H1 (cell line): Measurements from ENCODE around the gene ZFAND3. TPM values are rescaled to one million over a fixed set of nuclear protein-coding genes. Genes with fewer than 3 reads are reported as not detected.

ENCODE experiments used
- CTCF ChIA-PET: fragments of 300-600 bp; sonication (Branson Sonifier 250); formaldehyde crosslinking; loops from one replicate; lab custom pipeline; 2021; ENCODE audit not compliant: partially characterized antibody; lab: Charles Lee
- POLR2A ChIA-PET: fragments of 300-600 bp; sonication (Branson Sonifier 250); formaldehyde crosslinking; loops from one replicate; lab custom pipeline; 2021; ENCODE audit warnings: inconsistent platforms; ENCODE audit not compliant: partially characterized antibody; lab: Charles Lee
- DNase-seq, 2 experiments: peaks; one replicate each; pipeline versions ENCODE4 v3.0.0 to v3.0.0-alpha.2; 2010 to 2022; ENCODE audit warnings: low spot score in 2 of 2, low read depth in 1 of 2, mixed read lengths in 1 of 2
- FAIRE-seq: peaks from 2 replicates; lab custom pipeline; 2011; peaks lifted over from hg19 to GRCh38; lab: Jason Lieb, UNC
- H2AFZ ChIP-seq: 2 replicates; pipeline ENCODE4 v1.8.1; 2012; ENCODE audit warnings: low read length, inconsistent platforms
- H2AK5ac ChIP-seq: 2 replicates; pipeline ENCODE4 v1.6.1; 2013; ENCODE audit warnings: low read depth, low read length
- H2BK120ac ChIP-seq: replicated peaks from 2 replicates; pipeline ENCODE3; 2013; ENCODE audit warnings: low read depth, low read length, inconsistent platforms
- H2BK12ac ChIP-seq: 2 replicates; pipeline ENCODE4 v1.6.1; 2013; ENCODE audit warnings: low read depth, low read length
- H2BK15ac ChIP-seq: 2 replicates; pipeline ENCODE4 v1.6.1; 2013; ENCODE audit warnings: low read length
- H2BK20ac ChIP-seq: 2 replicates; pipeline ENCODE4 v1.6.1; 2013; ENCODE audit warnings: low read length
- H2BK5ac ChIP-seq: 2 replicates; pipeline ENCODE4 v1.6.1; 2013; ENCODE audit warnings: low read depth, low read length
- H3K14ac ChIP-seq: 2 replicates; pipeline ENCODE4 v1.6.1; 2013; ENCODE audit warnings: inconsistent platforms; ENCODE audit not compliant: insufficient read length
- H3K18ac ChIP-seq: 2 replicates; pipeline ENCODE4 v1.6.1; 2013; ENCODE audit warnings: low read length; ENCODE audit errors: extremely low read depth
- H3K23ac ChIP-seq: 2 replicates; pipeline ENCODE4 v1.6.1; 2013; ENCODE audit warnings: inconsistent platforms; ENCODE audit not compliant: insufficient read length
- H3K23me2 ChIP-seq: 2 replicates; pipeline ENCODE4 v1.6.1; 2013; ENCODE audit warnings: low read depth, low read length
- H3K27ac ChIP-seq: 2 replicates; pipeline ENCODE4 v1.6.1; 2011; ENCODE audit warnings: low read depth, low read length, inconsistent platforms
- H3K27me3 ChIP-seq, 4 experiments: replicated peaks in 1 of 4; 1 replicate in 1 of 4; 2 replicates in 3 of 4; pipeline versions ENCODE4 v1.6.1 to v1.8.1; 2011 to 2013; ENCODE audit warnings: low read length in 3 of 4, mild to moderate bottlenecking in 3 of 4, inconsistent platforms in 2 of 4, mixed read lengths in 2 of 4, moderate library complexity in 1 of 4; ENCODE audit not compliant: control insufficient read depth in 3 of 4, insufficient read depth in 3 of 4; ENCODE audit errors: extremely low read depth in 1 of 4
- H3K36me3 ChIP-seq, 4 experiments: 2 replicates each; pipeline versions ENCODE4 v1.6.1 to v1.8.1; 2011 to 2013; ENCODE audit warnings: mild to moderate bottlenecking in 4 of 4, low read length in 3 of 4, moderate library complexity in 2 of 4, control low read depth in 1 of 4, inconsistent platforms in 1 of 4; ENCODE audit not compliant: insufficient read depth in 4 of 4, control insufficient read depth in 2 of 4
- H3K4ac ChIP-seq: replicated peaks from 2 replicates; pipeline ENCODE3; 2013; ENCODE audit warnings: low read length, low read depth, mixed read lengths, inconsistent platforms; ENCODE audit not compliant: insufficient read length
- H3K4me1 ChIP-seq, 4 experiments: replicated peaks in 1 of 4; 1 replicate in 1 of 4; 2 replicates in 3 of 4; pipeline versions ENCODE4 v1.6.1 to v1.8.1; 2011 to 2013; ENCODE audit warnings: low read length in 3 of 4, inconsistent platforms in 2 of 4, mixed read lengths in 1 of 4; ENCODE audit not compliant: insufficient read depth in 4 of 4, control insufficient read depth in 3 of 4
- H3K4me2 ChIP-seq, 2 experiments: 2 replicates each; pipeline versions ENCODE4 v1.6.1 to v1.8.1; 2011 to 2013; ENCODE audit warnings: low read depth in 2 of 2, low read length in 2 of 2, control low read depth in 1 of 2, inconsistent platforms in 1 of 2, mild to moderate bottlenecking in 1 of 2; ENCODE audit not compliant: insufficient read depth in 1 of 2
- H3K4me3 ChIP-seq, 4 experiments: fragments of 200-600, 300-600 bp in 1 of 4; sonication (generic), shearing (Covaris generic), sonication (Bioruptor Twin) in 1 of 4; 2 replicates each; pipeline versions ENCODE4 v1.5.1 to v1.8.1; 2011 to 2016; ENCODE audit warnings: low read length in 4 of 4, low read depth in 3 of 4, control low read depth in 2 of 4, inconsistent platforms in 2 of 4, mild to moderate bottlenecking in 2 of 4, mixed read lengths in 1 of 4, moderate library complexity in 1 of 4; ENCODE audit not compliant: insufficient read depth in 2 of 4; ENCODE audit errors: extremely low read depth in 1 of 4
- H3K56ac ChIP-seq: replicated peaks from 2 replicates; pipeline ENCODE3; 2013; ENCODE audit warnings: low read depth, mild to moderate bottlenecking, mixed read lengths, low read length, inconsistent platforms; ENCODE audit not compliant: insufficient read length
- H3K79me1 ChIP-seq: 2 replicates; pipeline ENCODE4 v1.6.1; 2013; ENCODE audit warnings: low read depth, low read length, control low read depth
- H3K79me2 ChIP-seq, 2 experiments: 2 replicates each; pipeline versions ENCODE4 v1.6.1 to v1.8.1; 2012 to 2013; ENCODE audit warnings: low read length in 2 of 2, mild to moderate bottlenecking in 2 of 2, inconsistent platforms in 1 of 2; ENCODE audit not compliant: insufficient read depth in 2 of 2, control insufficient read depth in 1 of 2
- H3K9ac ChIP-seq, 4 experiments: replicated peaks in 1 of 4; 1 replicate in 1 of 4; 2 replicates in 3 of 4; pipeline versions ENCODE4 v1.6.1 to v1.8.1; 2011 to 2013; ENCODE audit warnings: low read depth in 3 of 4, low read length in 3 of 4, control low read depth in 2 of 4, mild to moderate bottlenecking in 2 of 4, moderate library complexity in 2 of 4, inconsistent platforms in 1 of 4; ENCODE audit errors: extremely low read depth in 1 of 4
- H3K9me3 ChIP-seq, 2 experiments: 2 replicates each; pipeline versions ENCODE4 v1.6.1 to v1.8.1; 2012 to 2013; ENCODE audit warnings: mild to moderate bottlenecking in 2 of 2, moderate library complexity in 2 of 2, control low read depth in 1 of 2, inconsistent platforms in 1 of 2, low read depth in 1 of 2, low read length in 1 of 2, mixed read lengths in 1 of 2; ENCODE audit not compliant: insufficient read depth in 2 of 2
- H4K20me1 ChIP-seq, 2 experiments: replicated peaks in 1 of 2; 2 replicates each; pipeline versions ENCODE3 to v1.8.1; 2011 to 2013; ENCODE audit warnings: inconsistent platforms in 2 of 2, low read length in 2 of 2, mild to moderate bottlenecking in 1 of 2; ENCODE audit not compliant: insufficient read depth in 2 of 2, control insufficient read depth in 1 of 2
- H4K5ac ChIP-seq: 2 replicates; pipeline ENCODE4 v1.6.1; 2013; ENCODE audit warnings: low read length, low read depth, mixed read lengths, inconsistent platforms; ENCODE audit not compliant: insufficient read length
- H4K8ac ChIP-seq: 2 replicates; pipeline ENCODE4 v1.8.0; 2013; ENCODE audit warnings: mild to moderate bottlenecking, moderate library complexity, low read length, inconsistent platforms; ENCODE audit not compliant: insufficient read depth; ENCODE audit errors: extremely low read depth
- H4K91ac ChIP-seq: replicated peaks from 2 replicates; pipeline ENCODE3; 2013; ENCODE audit warnings: low read length, mixed read lengths, inconsistent platforms; ENCODE audit not compliant: insufficient read length
- ASH2L ChIP-seq: fragments of 200-600, 300-600 bp; sonication (generic); IDR thresholded peaks from one replicate; pipeline ENCODE4 v1.7.1; 2017; ENCODE audit warnings: low read length
- BACH1 ChIP-seq: IDR thresholded peaks from 2 replicates; pipeline ENCODE4 v1.6.1; 2012; ENCODE audit warnings: low read length, improper control_type of control experiment
- CBX8 ChIP-seq: fragments of 300-800, 300-1000 bp; sonication (generic); IDR thresholded peaks from 2 replicates; pipeline ENCODE4 v1.7.1; 2016; ENCODE audit warnings: low read depth, low read length, borderline replicate concordance
- CEBPB ChIP-seq: IDR thresholded peaks from 2 replicates; pipeline ENCODE4 v1.6.1; 2012; ENCODE audit warnings: low read depth, low read length
- EZH2 ChIP-seq: fragments of 200-600 bp; sonication (generic); IDR thresholded peaks from 2 replicates; pipeline ENCODE4 v1.7.1; 2012; ENCODE audit warnings: low read depth, mild to moderate bottlenecking, moderate library complexity, low read length, inconsistent platforms; ENCODE audit not compliant: severe bottlenecking
- FOSL1 ChIP-seq: IDR thresholded peaks from 2 replicates; pipeline ENCODE4 v1.6.1; 2011; ENCODE audit warnings: mild to moderate bottlenecking, low read depth, low read length, moderate library complexity; ENCODE audit not compliant: insufficient read depth
- POLR2AphosphoS5 ChIP-seq: IDR thresholded peaks from 2 replicates; pipeline ENCODE4 v1.6.1; 2011; ENCODE audit warnings: low read depth, low read length
- SIX5 ChIP-seq: IDR thresholded peaks from 2 replicates; pipeline ENCODE4 v1.6.1; 2011; ENCODE audit warnings: mild to moderate bottlenecking, low read depth, low read length
- SP1 ChIP-seq: IDR thresholded peaks from 2 replicates; pipeline ENCODE4 v1.6.1; 2011; ENCODE audit warnings: low read depth, low read length
- SRF ChIP-seq: IDR thresholded peaks from 2 replicates; pipeline ENCODE4 v1.6.1; 2011; ENCODE audit warnings: mild to moderate bottlenecking, low read depth, low read length, moderate library complexity
- WGBS, 2 experiments: shearing (Covaris generic) in 1 of 2; methylation state at CpG; one replicate each; pipeline versions ENCODE4 v1.1.6 to v1.1.7; 2013 to 2015; ENCODE audit warnings: low lambda C conversion rate in 2 of 2, mixed read lengths in 2 of 2, inconsistent platforms in 1 of 2, low coverage in 1 of 2, missing lambda C conversion rate in 1 of 2; ENCODE audit not compliant: insufficient replicate concordance in 2 of 2, insufficient coverage in 1 of 2, insufficient read length in 1 of 2; ENCODE audit errors: extremely low coverage in 1 of 2, missing lambda C conversion rate in 1 of 2; 5-methylcytosine and 5-hydroxymethylcytosine counted together
- polyA plus RNA-seq, 7 experiments: library from polyadenylated mRNA; depleted of rRNA in 3 of 7; stranded (reverse) in 5 of 7; unstranded in 2 of 7; fragments of >200 nt in 5 of 7; fragments of 200-250 nt in 2 of 7; gene quantifications; 1 replicate in 5 of 7; 2 replicates in 1 of 7; 4 replicates in 1 of 7; pipeline versions ENCODE4 v1.2.1 to v1.2.3, GENCODE V29; 2011 to 2013; ENCODE audit warnings: missing spikeins in 2 of 7, mixed read lengths in 2 of 7
- total RNA-seq: library from RNA; stranded (reverse); fragmentation: NEBNext Ultra II Directional; extraction: Animal tissue kit (Norgen Biotek cat#: 25700); gene quantifications from 2 replicates; pipeline ENCODE4 v1.2.1, GENCODE V29; 2021

Gene ZFAND3
- total and polyA plus RNA-seq, 2 of the 8 experiments (the other 6 are each of a cell fraction or from before 2014, with no cell fraction given) = 13.0 to 51.3 TPM

DNA sequence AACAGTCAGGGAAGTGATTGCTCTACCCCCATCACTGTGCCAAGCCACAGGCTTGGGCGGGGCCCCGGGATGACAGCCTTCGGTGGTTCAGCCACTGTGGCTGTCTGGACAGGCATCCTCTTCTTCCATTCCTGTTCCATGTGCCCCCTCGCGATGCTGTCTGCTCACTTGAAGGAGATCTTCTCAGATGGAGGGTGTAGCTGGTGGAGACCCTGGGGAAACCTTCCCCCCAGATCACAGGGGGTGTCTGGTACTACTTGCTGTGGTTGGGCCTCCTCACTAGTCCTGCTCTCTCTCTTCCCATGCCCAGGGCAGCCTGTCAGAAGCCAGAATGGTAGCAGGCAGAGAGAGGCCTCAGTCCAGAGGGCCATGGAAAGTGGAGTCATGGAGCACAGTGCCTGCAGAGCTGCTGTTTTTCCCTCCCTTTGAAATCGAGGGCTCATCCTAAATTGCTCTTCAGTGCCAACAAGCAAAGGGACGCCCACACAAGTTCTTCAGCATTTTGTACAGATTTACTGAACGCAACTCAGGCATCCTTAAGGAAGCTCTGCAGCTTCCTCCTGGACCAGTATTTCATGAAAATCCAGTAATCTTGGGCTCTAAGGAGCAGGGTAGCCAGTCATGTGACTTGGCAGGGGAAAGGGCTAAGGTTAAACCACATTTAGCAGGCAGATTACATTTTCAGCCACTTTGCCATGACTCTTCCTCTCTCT lies 326.6 kb downstream of the ZFAND3 start:
- no peak overlapping the region for H2AK5ac ChIP-seq
- FAIRE-seq = no peak

More for the DNA sequence above, 326.6 kb downstream of the ZFAND3 start:
- Histone ChIP-seq H3K36me3 (no peaks in the 10 kb centered on the region), H3K23ac (no peak overlapping the region), H2BK5ac (no peak overlapping the region), H2AFZ (no peak overlapping the region), H3K56ac (no peak overlapping the region), H3K27me3 (no peaks in the 10 kb centered on the region), H4K91ac (no peak overlapping the region), H2BK20ac (no peak overlapping the region), H3K27ac (no peak overlapping the region), H4K20me1 (peaks cover 2 to 5% of the 10 kb centered on the region in 2 experiments), H3K4ac (no peak overlapping the region), H2BK120ac (no peak overlapping the region), H3K4me3 (no peak overlapping the region), H3K9ac (no peak overlapping the region), H3K79me1 (0 out of 2 replicates have a peak, but pooled peaks cover 2% of the 10 kb centered on the region), H2BK15ac (no peak overlapping the region), H3K4me2 (no peak overlapping the region), H3K14ac (no peak overlapping the region), H3K23me2 (no peaks in the 10 kb centered on the region), H3K9me3 (no peaks in the 10 kb centered on the region), H4K8ac (no peak overlapping the region), H3K18ac (no peak overlapping the region), H2BK12ac (no peak overlapping the region), H4K5ac (no peak overlapping the region), H3K79me2 (no peaks in the 10 kb centered on the region), H3K4me1 (peaks cover 2 to 15% (median 8%) of the 10 kb centered on the region in 4 experiments)
- no peak for DNase-seq
- WGBS, 2 experiments = 94% methylated on average over 8 of the region's 8 CpGs; no CpG with 5 or more reads in 1 of the 2 experiments
- TF ChIP-seq SRF (no peak), EZH2 (no peak), SP1 (no peak), ASH2L (no peak), CEBPB (no peak), FOSL1 (no peak), CBX8 (no peak), POLR2AphosphoS5 (no peak), SIX5 (no peak), BACH1 (no peak)
- ChIA-PET POLR2A (no interaction called here), CTCF (no interaction called here)
